ENCODE results near the gene ENPP1.
A peak's percentile ranks its signal among the peaks of the same experiment; 100 is the strongest.
"Not testable (repeated sequence)": the region's sequence is repeated elsewhere in the genome, so short reads cannot be mapped to it uniquely, and the experiment has no call there.

Gene ENPP1

GRCh38 chr6:131883016-131883415, 75.2 kb downstream of the ENPP1 start:
- H3K27ac ChIP-seq (ENCODE audit: low read length) = no peak overlapping the region
- no peaks in the 10 kb centered on the region; the same call in 1 of the 2 replicates for H3K9me3 ChIP-seq (ENCODE audit: insufficient read depth, low read depth, low read length)
- no peak overlapping the region for H3K4me3 ChIP-seq (ENCODE audit: low read length)
- H3K9ac ChIP-seq (ENCODE audit: low read depth, low read length) = no peak overlapping the region
- H3K36me3 ChIP-seq (ENCODE audit: insufficient read depth, low read depth, low read length) = peaks cover 65% of the 10 kb centered on the region
- no peaks in the 10 kb centered on the region for H3K27me3 ChIP-seq (ENCODE audit: insufficient read depth, low read length)
- H3K4me1 ChIP-seq (ENCODE audit: insufficient read depth, low read length) = no peaks in the 10 kb centered on the region

GRCh38 chr6:131885237-131885636, 77.4 kb downstream of the ENPP1 start:
- Histone ChIP-seq H3K27me3 (ENCODE audit: insufficient read depth, low read length) (no peaks in the 10 kb centered on the region), H3K4me1 (ENCODE audit: insufficient read depth, low read length) (no peaks in the 10 kb centered on the region), H3K9me3 (ENCODE audit: insufficient read depth, low read depth, low read length) (no peaks in the 10 kb centered on the region; the same call in 1 of the 2 replicates), H3K36me3 (ENCODE audit: insufficient read depth, low read depth, low read length) (peaks cover 65% of the 10 kb centered on the region), H3K4me3 (ENCODE audit: low read length) (no peak overlapping the region), H3K9ac (ENCODE audit: low read depth, low read length) (no peak overlapping the region), H3K27ac (ENCODE audit: low read length) (no peak overlapping the region)

GRCh38 chr6:131886517-131886916, 78.7 kb downstream of the ENPP1 start:
- Histone ChIP-seq H3K27ac (ENCODE audit: low read length) (no peak overlapping the region), H3K4me3 (ENCODE audit: low read length) (no peak overlapping the region), H3K9me3 (ENCODE audit: insufficient read depth, low read depth, low read length) (no peaks in the 10 kb centered on the region), H3K4me1 (ENCODE audit: insufficient read depth, low read length) (no peaks in the 10 kb centered on the region), H3K36me3 (ENCODE audit: insufficient read depth, low read depth, low read length) (peaks cover 70% of the 10 kb centered on the region), H3K9ac (ENCODE audit: low read depth, low read length) (no peak overlapping the region), H3K27me3 (ENCODE audit: insufficient read depth, low read length) (no peaks in the 10 kb centered on the region)

GRCh38 chr6:131890091-131890490, 82.3 kb downstream of the ENPP1 start:
- no peaks in the 10 kb centered on the region for H3K9me3 ChIP-seq (ENCODE audit: insufficient read depth, low read depth, low read length)
- no peak overlapping the region for H3K4me3 ChIP-seq (ENCODE audit: low read length)
- H3K27ac ChIP-seq (ENCODE audit: low read length) = no peak overlapping the region
- peaks cover 46% of the 10 kb centered on the region for H3K36me3 ChIP-seq (ENCODE audit: insufficient read depth, low read depth, low read length)
- no peaks in the 10 kb centered on the region for H3K4me1 ChIP-seq (ENCODE audit: insufficient read depth, low read length)
- no peak overlapping the region for H3K9ac ChIP-seq (ENCODE audit: low read depth, low read length)
- H3K27me3 ChIP-seq (ENCODE audit: insufficient read depth, low read length) = no peaks in the 10 kb centered on the region

- Histone ChIP-seq H3K36me3 (ENCODE audit: insufficient read depth, low read depth, low read length) (peaks cover 32% of the 10 kb centered on the region), H3K9ac (ENCODE audit: low read depth, low read length) (no peak overlapping the region), H3K9me3 (ENCODE audit: insufficient read depth, low read depth, low read length) (peaks cover 10% of the 10 kb centered on the region), H3K27ac (ENCODE audit: low read length) (no peak overlapping the region), H3K4me3 (ENCODE audit: low read length) (no peak overlapping the region), H3K27me3 (ENCODE audit: insufficient read depth, low read length) (no peaks in the 10 kb centered on the region), H3K4me1 (ENCODE audit: insufficient read depth, low read length) (no peaks in the 10 kb centered on the region)
These were observed 85.4 kb downstream of the ENPP1 start for GRCh38 chr6:131893198-131893597.

GRCh38 chr6:131894493-131895424, 86.9 kb downstream of the ENPP1 start:
- Histone ChIP-seq H3K4me3 (ENCODE audit: low read length) (no peak overlapping the region), H3K9ac (ENCODE audit: low read depth, low read length) (no peak overlapping the region), H3K4me1 (ENCODE audit: insufficient read depth, low read length) (peaks cover 3% of the 10 kb centered on the region; the same call in 1 of the 2 replicates), H3K27me3 (ENCODE audit: insufficient read depth, low read length) (no peaks in the 10 kb centered on the region), H3K9me3 (ENCODE audit: insufficient read depth, low read depth, low read length) (peaks cover 19% of the 10 kb centered on the region), H3K27ac (ENCODE audit: low read length) (no peak overlapping the region), H3K36me3 (ENCODE audit: insufficient read depth, low read depth, low read length) (peaks cover 28% of the 10 kb centered on the region)

GRCh38 chr6:131897050-131897435, 89.2 kb downstream of the ENPP1 start:
- H3K27ac ChIP-seq (ENCODE audit: low read length) = no peak overlapping the region
- peaks cover 15% of the 10 kb centered on the region for H3K36me3 ChIP-seq (ENCODE audit: insufficient read depth, low read depth, low read length)
- no peak overlapping the region for H3K9ac ChIP-seq (ENCODE audit: low read depth, low read length)
- H3K4me3 ChIP-seq (ENCODE audit: low read length) = no peak overlapping the region
- H3K9me3 ChIP-seq (ENCODE audit: insufficient read depth, low read depth, low read length) = peaks cover 19% of the 10 kb centered on the region
- H3K4me1 ChIP-seq (ENCODE audit: insufficient read depth, low read length) = peaks cover 18% of the 10 kb centered on the region; the same call in 1 of the 2 replicates
- H3K27me3 ChIP-seq (ENCODE audit: insufficient read depth, low read length) = no peaks in the 10 kb centered on the region

- Histone ChIP-seq H3K4me1 (ENCODE audit: insufficient read depth, low read length) (peaks cover 18% of the 10 kb centered on the region; the same call in 1 of the 2 replicates), H3K9ac (ENCODE audit: low read depth, low read length) (no peak overlapping the region), H3K27me3 (ENCODE audit: insufficient read depth, low read length) (no peaks in the 10 kb centered on the region), H3K36me3 (ENCODE audit: insufficient read depth, low read depth, low read length) (peaks cover 15% of the 10 kb centered on the region), H3K27ac (ENCODE audit: low read length) (no peak overlapping the region), H3K4me3 (ENCODE audit: low read length) (no peak overlapping the region), H3K9me3 (ENCODE audit: insufficient read depth, low read depth, low read length) (peaks cover 19% of the 10 kb centered on the region)
These were observed 89.8 kb downstream of the ENPP1 start for GRCh38 chr6:131897621-131898020.

GRCh38 chr6:131898718-131899117, 90.9 kb downstream of the ENPP1 start:
- Histone ChIP-seq H3K4me1 (ENCODE audit: insufficient read depth, low read length) (peaks cover 18% of the 10 kb centered on the region; the same call in 1 of the 2 replicates), H3K9me3 (ENCODE audit: insufficient read depth, low read depth, low read length) (peaks cover 19% of the 10 kb centered on the region), H3K9ac (ENCODE audit: low read depth, low read length) (no peak overlapping the region), H3K4me3 (ENCODE audit: low read length) (no peak overlapping the region; the same call in 1 of the 2 replicates), H3K36me3 (ENCODE audit: insufficient read depth, low read depth, low read length) (peaks cover 15% of the 10 kb centered on the region), H3K27me3 (ENCODE audit: insufficient read depth, low read length) (no peaks in the 10 kb centered on the region), H3K27ac (ENCODE audit: low read length) (no peak overlapping the region)

- peak overlapping the region; percentile 23 for H3K27ac ChIP-seq (ENCODE audit: low read length)
- peaks cover 15% of the 10 kb centered on the region for H3K36me3 ChIP-seq (ENCODE audit: insufficient read depth, low read depth, low read length)
- H3K27me3 ChIP-seq (ENCODE audit: insufficient read depth, low read length) = no peaks in the 10 kb centered on the region
- peaks cover 18% of the 10 kb centered on the region; the same call in 1 of the 2 replicates for H3K4me1 ChIP-seq (ENCODE audit: insufficient read depth, low read length)
- peak overlapping the region; percentile 0; the same call in 1 of the 2 replicates for H3K4me3 ChIP-seq (ENCODE audit: low read length)
- no peak overlapping the region for H3K9ac ChIP-seq (ENCODE audit: low read depth, low read length)
- peaks cover 19% of the 10 kb centered on the region for H3K9me3 ChIP-seq (ENCODE audit: insufficient read depth, low read depth, low read length)
These were observed 92.4 kb downstream of the ENPP1 start for GRCh38 chr6:131900231-131900630.

- peaks cover 18% of the 10 kb centered on the region; the same call in 1 of the 2 replicates for H3K4me1 ChIP-seq (ENCODE audit: insufficient read depth, low read length)
- H3K27ac ChIP-seq (ENCODE audit: low read length); H3K27me3 ChIP-seq (ENCODE audit: insufficient read depth, low read length): not testable (repeated sequence)
- peaks cover 15% of the 10 kb centered on the region for H3K36me3 ChIP-seq (ENCODE audit: insufficient read depth, low read depth, low read length)
- H3K4me3 ChIP-seq (ENCODE audit: low read length) = peak overlapping the region; percentile 45
- peak overlapping the region; percentile 78; the same call in 1 of the 2 replicates for H3K9ac ChIP-seq (ENCODE audit: low read depth, low read length)
- peaks cover 19% of the 10 kb centered on the region for H3K9me3 ChIP-seq (ENCODE audit: insufficient read depth, low read depth, low read length)
These were observed 93.6 kb downstream of the ENPP1 start for GRCh38 chr6:131901326-131901873.

GRCh38 chr6:131903734-131904133, 95.9 kb downstream of the ENPP1 start:
- H3K36me3 ChIP-seq (ENCODE audit: insufficient read depth, low read depth, low read length) = peaks cover 19% of the 10 kb centered on the region
- peak overlapping the region; percentile 73 for H3K9ac ChIP-seq (ENCODE audit: low read depth, low read length)
- not testable (repeated sequence) for H3K27me3 ChIP-seq (ENCODE audit: insufficient read depth, low read length); H3K9me3 ChIP-seq (ENCODE audit: insufficient read depth, low read depth, low read length); H3K27ac ChIP-seq (ENCODE audit: low read length)
- peak overlapping the region; percentile 73 for H3K4me3 ChIP-seq (ENCODE audit: low read length)
- peaks cover 33% of the 10 kb centered on the region for H3K4me1 ChIP-seq (ENCODE audit: insufficient read depth, low read length)
